Stomach (tissue), 9 donors: Measurements from ENCODE around the gene GCK. TPM values are rescaled to one million over a fixed set of nuclear protein-coding genes. Genes with fewer than 3 reads are reported as not detected.

Source experiments
- DNase-seq, 2 donors: peaks; one replicate each; pipeline versions ENCODE4 v3.0.0 to v3.0.0-alpha.2; 2013 to 2019
- H3K27ac ChIP-seq, 5 donors: fragments of 200-600 bp in 4 of 5; sonication (generic) in 4 of 5; one replicate each; pipeline ENCODE4 v1.5.1; 2013 to 2019; ENCODE audit warnings: mild to moderate bottlenecking in 1 of 5, moderate library complexity in 1 of 5
- H3K27me3 ChIP-seq, 3 donors: fragments of 200-600 bp; sonication (generic); one replicate each; pipeline ENCODE4 v1.5.1; 2017 to 2019; ENCODE audit warnings: mixed run types in 1 of 3
- H3K36me3 ChIP-seq, 4 donors: fragments of 200-600 bp; sonication (generic); 1 replicate in 3 of 4; 2 replicates in 1 of 4; pipeline ENCODE4 v1.5.1; 2016 to 2019
- H3K4me1 ChIP-seq, 4 donors: fragments of 200-600 bp; sonication (generic); one replicate each; pipeline ENCODE4 v1.5.1; 2016 to 2019
- H3K4me3 ChIP-seq, 4 donors: fragments of 200-600 bp; sonication (generic) in 3 of 4; one replicate each; pipeline ENCODE4 v1.5.1; 2016 to 2019; ENCODE audit warnings: mild to moderate bottlenecking in 1 of 4
- H3K9me3 ChIP-seq, 4 donors: fragments of 200-600 bp; sonication (generic); one replicate each; pipeline ENCODE4 v1.5.1; 2016 to 2019
- EP300 ChIP-seq: sonication (generic); formaldehyde crosslinking; IDR thresholded peaks from one replicate; pipeline ENCODE4 v1.6.1; 2017; ENCODE audit warnings: antibody characterized with exemption
- POLR2A ChIP-seq, 4 donors: fragments of 450-650 bp; IDR thresholded peaks; one replicate each; pipeline ENCODE4 v1.6.1; 2016; ENCODE audit warnings: antibody characterized with exemption in 4 of 4, control low read depth in 2 of 4, mild to moderate bottlenecking in 1 of 4, moderate library complexity in 1 of 4
- POLR2AphosphoS5 ChIP-seq, 3 donors: sonication (generic); formaldehyde crosslinking; IDR thresholded peaks; one replicate each; pipeline ENCODE4 v1.6.1; 2016; ENCODE audit warnings: antibody characterized with exemption in 3 of 3
- WGBS, 5 donors: extraction: QIAGEN DNeasy Blood & Tissue Kit in 3 of 5; methylation state at CpG; one replicate each; pipeline versions ENCODE4 v1.1.5 to v1.1.7; 2013 to 2018; 5-methylcytosine and 5-hydroxymethylcytosine counted together
- intact Hi-C: fragments of 100-400 bp; cut with DNase I; formaldehyde crosslinking; loops from one replicate; pipeline ENCODE4 v1.15.1; 2023; ENCODE audit warnings: low total_unique reads
- polyA plus RNA-seq, 3 donors: library from polyadenylated mRNA; stranded (reverse); fragments of 200-250 nt; gene quantifications; one replicate each; pipeline ENCODE4 v1.2.3, GENCODE V29; 2013
- total RNA-seq, 5 donors: library from RNA; depleted of rRNA; stranded (reverse); fragments of >200 nt; gene quantifications; one replicate each; pipeline versions ENCODE4 v1.1.0 to v1.2.3, GENCODE V29; 2014 to 2016
- TF ChIP-seq, protein P1 (sequence below), 7 experiments: fragments of 450-650 bp in 4 of 7; fragments of 200-600 bp in 3 of 7; sonication (generic) in 3 of 7; IDR thresholded peaks; one replicate each; pipeline ENCODE4 v1.5.1; 2016 to 2019; ENCODE audit warnings: antibody characterized with exemption in 7 of 7, control low read depth in 2 of 7, mild to moderate bottlenecking in 1 of 7
- donor health status: healthy with polysubstance abuse.
- donor health status: Bipolar disorder and iron deficiency.
- donor health status: healthy.

The GCK gene
- total and polyA plus RNA-seq, 8 donors, result 0.55 to 1.9 (median 1.1) TPM; not detected in 4

DNA sequence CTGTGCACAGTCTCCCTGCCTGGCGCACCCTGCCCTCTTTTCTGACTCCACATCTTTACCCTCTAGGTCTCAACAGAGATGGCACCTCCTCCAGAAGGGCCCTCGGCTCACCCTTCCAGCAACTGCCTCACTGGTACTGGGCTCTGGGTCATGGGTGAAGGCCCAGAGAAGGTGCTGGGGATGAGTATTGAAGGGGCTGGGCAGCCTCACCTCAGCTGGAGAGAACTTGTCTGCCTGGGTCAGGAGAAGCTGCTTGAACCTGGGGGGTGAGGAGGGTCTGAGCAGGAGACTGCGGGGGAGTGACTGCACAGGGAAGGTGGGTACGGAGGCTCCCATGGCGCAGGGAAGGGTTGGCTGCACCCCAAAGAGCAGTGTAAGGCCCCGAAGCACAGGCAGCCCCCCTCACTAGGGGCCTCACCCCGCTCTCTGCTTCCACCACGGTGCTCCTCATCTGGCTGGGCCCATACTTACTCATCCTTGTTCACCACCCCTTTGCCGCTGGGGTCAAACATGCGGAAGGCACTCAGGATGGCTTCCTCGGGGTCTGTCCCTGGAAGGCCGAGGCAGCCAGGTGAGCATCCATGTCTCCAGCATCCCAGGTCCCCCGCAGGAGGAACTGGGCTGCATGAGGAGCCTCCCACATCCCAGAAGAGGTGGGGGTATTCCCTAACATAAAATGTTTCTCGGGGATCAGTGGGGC lies 49.8 kb downstream of the GCK start:
- intact Hi-C loops, result no loop called here
- no peak for DNase-seq
- H3K4me3 ChIP-seq, result no peak overlapping the region
- no peaks in the 10 kb centered on the region for H3K9me3 ChIP-seq
- TF ChIP-seq EP300, result no peak
- TF ChIP-seq, protein P1, sequence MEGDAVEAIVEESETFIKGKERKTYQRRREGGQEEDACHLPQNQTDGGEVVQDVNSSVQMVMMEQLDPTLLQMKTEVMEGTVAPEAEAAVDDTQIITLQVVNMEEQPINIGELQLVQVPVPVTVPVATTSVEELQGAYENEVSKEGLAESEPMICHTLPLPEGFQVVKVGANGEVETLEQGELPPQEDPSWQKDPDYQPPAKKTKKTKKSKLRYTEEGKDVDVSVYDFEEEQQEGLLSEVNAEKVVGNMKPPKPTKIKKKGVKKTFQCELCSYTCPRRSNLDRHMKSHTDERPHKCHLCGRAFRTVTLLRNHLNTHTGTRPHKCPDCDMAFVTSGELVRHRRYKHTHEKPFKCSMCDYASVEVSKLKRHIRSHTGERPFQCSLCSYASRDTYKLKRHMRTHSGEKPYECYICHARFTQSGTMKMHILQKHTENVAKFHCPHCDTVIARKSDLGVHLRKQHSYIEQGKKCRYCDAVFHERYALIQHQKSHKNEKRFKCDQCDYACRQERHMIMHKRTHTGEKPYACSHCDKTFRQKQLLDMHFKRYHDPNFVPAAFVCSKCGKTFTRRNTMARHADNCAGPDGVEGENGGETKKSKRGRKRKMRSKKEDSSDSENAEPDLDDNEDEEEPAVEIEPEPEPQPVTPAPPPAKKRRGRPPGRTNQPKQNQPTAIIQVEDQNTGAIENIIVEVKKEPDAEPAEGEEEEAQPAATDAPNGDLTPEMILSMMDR (IDR thresholded peaks at IDR 0.05), result no peak
- no peak for TF ChIP-seq POLR2AphosphoS5 (IDR thresholded peaks at IDR 0.05)
- TF ChIP-seq POLR2A (IDR thresholded peaks at IDR 0.05), result no peak
- 82 to 94% (median 91%) methylated on average over 12 to 14 of the region's 14 CpGs for WGBS, 5 donors
- no peak overlapping the region for H3K27ac ChIP-seq
- no peaks in the 10 kb centered on the region for H3K4me1 ChIP-seq
- H3K27me3 ChIP-seq, result peaks cover 0 to 4% (median 0%) of the 10 kb centered on the region in 3 donors
- no peaks in the 10 kb centered on the region for H3K36me3 ChIP-seq

DNA sequence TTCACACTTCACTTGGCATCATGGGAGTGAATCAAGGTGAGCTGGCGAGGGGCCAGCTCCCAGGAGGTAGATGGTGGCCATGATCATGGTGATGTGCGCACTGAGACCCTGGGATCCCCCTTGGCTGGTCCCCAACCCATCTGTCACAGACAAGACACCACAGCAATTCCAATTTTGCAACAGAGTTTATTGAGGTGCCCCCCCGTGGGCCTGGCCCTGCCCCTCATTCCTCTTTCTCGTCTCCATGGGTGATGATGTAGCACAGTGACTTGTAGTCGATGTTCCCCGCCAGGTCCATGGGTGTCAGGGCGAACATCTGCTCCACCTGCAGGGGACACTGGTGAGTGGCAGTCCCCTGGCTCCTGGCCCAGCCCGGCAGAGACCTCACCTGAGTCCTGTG lies 50.5 kb downstream of the GCK start:
- H3K9me3 ChIP-seq, result no peaks in the 10 kb centered on the region
- intact Hi-C loops, result no loop called here
- H3K27ac ChIP-seq, result no peak overlapping the region
- no peak for DNase-seq
- whole genome bisulfite sequencing, 5 donors, result 80 to 88% (median 81%) methylated on average over 8 of the region's 8 CpGs
- no peaks in the 10 kb centered on the region for H3K36me3 ChIP-seq
- H3K4me1 ChIP-seq, result no peaks in the 10 kb centered on the region
- H3K27me3 ChIP-seq, result no peaks in the 10 kb centered on the region
- no peak overlapping the region for H3K4me3 ChIP-seq
- TF ChIP-seq, protein P1 (IDR thresholded peaks at IDR 0.05), result no peak
- no peak for TF ChIP-seq POLR2A (IDR thresholded peaks at IDR 0.05)
- TF ChIP-seq EP300, result no peak
- TF ChIP-seq POLR2AphosphoS5 (IDR thresholded peaks at IDR 0.05), result no peak

DNA sequence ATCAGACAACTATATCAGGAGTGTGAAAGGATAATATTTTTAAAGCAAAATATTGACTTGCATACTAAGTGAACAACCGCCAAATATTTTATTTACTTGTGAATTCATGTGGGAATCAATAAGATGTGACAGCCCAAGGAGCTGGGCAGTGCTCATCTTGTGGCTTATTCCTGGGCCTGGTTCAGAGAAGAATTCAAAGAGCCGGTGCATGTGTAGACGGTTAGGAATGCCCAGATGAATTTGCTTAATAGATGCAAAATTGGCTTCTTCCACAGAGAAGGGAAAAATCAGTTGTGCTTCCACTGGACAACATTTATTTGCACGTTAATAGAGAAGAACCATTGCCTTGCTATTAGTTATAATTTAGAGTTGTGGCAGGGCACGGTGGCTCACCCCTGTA lies 52.5 kb downstream of the GCK start:
- H3K9me3 ChIP-seq, result no peaks in the 10 kb centered on the region
- H3K4me1 ChIP-seq, result no peaks in the 10 kb centered on the region
- no peaks in the 10 kb centered on the region for H3K36me3 ChIP-seq
- no peak for TF ChIP-seq POLR2A (IDR thresholded peaks at IDR 0.05)
- TF ChIP-seq POLR2AphosphoS5 (IDR thresholded peaks at IDR 0.05), result no peak
- TF ChIP-seq, protein P1 (IDR thresholded peaks at IDR 0.05), result no peak
- no peak for TF ChIP-seq EP300
- no peak overlapping the region for H3K4me3 ChIP-seq
- DNase-seq, result no peak
- 81 to 91% (median 83%) methylated on average over 5 of the region's 5 CpGs for WGBS, 5 donors
- H3K27me3 ChIP-seq, result no peaks in the 10 kb centered on the region
- no peak overlapping the region for H3K27ac ChIP-seq
- intact Hi-C loops, result no loop called here

DNA sequence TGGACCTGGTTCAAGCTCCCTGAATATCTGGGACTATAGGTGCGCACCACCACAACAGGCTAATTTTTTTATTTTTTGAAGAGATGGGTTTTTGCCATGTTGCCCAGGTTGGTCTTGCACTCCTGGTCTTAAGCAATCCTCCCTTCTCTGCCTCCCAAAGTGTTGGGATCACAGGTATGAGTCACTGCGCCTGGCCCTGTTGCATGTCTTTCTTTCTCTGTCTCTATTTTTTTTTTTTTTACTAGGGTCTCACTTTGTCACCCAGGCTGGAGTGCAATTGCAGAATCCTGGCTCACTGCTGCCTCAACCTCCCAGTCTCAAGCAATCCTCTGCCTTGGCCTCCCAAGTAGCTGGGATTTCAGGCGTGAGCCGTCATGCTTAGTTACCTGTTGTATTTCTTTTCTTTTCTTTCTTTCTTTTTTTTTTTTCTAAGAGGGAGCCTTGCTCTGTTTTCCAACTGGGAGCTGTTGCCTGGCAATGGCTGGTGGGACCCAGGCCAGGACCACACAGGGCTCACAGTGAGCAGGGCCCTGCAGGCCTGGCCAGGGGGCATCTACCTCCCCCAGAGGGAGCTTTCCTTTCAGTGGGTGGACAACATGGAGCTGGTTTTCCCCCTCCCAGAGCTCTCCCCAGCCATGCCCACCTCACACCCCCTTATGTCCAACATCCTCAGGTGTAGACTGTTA lies 54.2 kb downstream of the GCK start:
- Histone ChIP-seq H3K27me3 (no peaks in the 10 kb centered on the region), H3K4me1 (no peaks in the 10 kb centered on the region), H3K4me3 (no peak overlapping the region), H3K36me3 (no peaks in the 10 kb centered on the region), H3K9me3 (no peaks in the 10 kb centered on the region), H3K27ac (no peak overlapping the region)
- TF ChIP-seq POLR2A (IDR thresholded peaks at IDR 0.05), result no peak
- TF ChIP-seq POLR2AphosphoS5 (IDR thresholded peaks at IDR 0.05), result no peak
- TF ChIP-seq EP300, result no peak
- TF ChIP-seq, protein P1 (IDR thresholded peaks at IDR 0.05), result no peak
- WGBS, 5 donors, result 85 to 96% (median 93%) methylated on average over 4 of the region's 4 CpGs
- intact Hi-C loops, result no loop called here
- peak in 1 of 2 donors; percentile 54 for DNase-seq
